GM18873 (cell line): ENCODE data around the gene SLC6A3.

ENCODE experiments used
- ATAC-seq: cut with Tn5 transposase; IDR thresholded peaks from one replicate; pipeline ENCODE4 v1.9.1; 2021; ENCODE audit warnings: mild to moderate bottlenecking, moderate library complexity, moderate number of reproducible peaks; ENCODE audit not compliant: unreplicated experiment, low FRiP score

Gene SLC6A3

GRCh38 chr5:1410156-1411014 lies 34.9 kb downstream of the SLC6A3 start:
- ATAC-seq, result no peak

GRCh38 chr5:1409381-1410110 lies 35.7 kb downstream of the SLC6A3 start:
- ATAC-seq, result no peak

- no peak for ATAC-seq
These were observed 38.3 kb downstream of the SLC6A3 start for GRCh38 chr5:1406681-1407640.

- ATAC-seq, result no peak
These were observed 39.4 kb downstream of the SLC6A3 start for GRCh38 chr5:1405539-1406530.

- ATAC-seq, result no peak
These were observed 40.1 kb downstream of the SLC6A3 start for GRCh38 chr5:1405121-1405520.

- no peak for ATAC-seq
These were observed 41.2 kb downstream of the SLC6A3 start for GRCh38 chr5:1404062-1404461.

- ATAC-seq, result no peak
These were observed 42.5 kb downstream of the SLC6A3 start for GRCh38 chr5:1402611-1403255.

- no peak for ATAC-seq
These were observed 43.6 kb downstream of the SLC6A3 start for GRCh38 chr5:1401536-1402138.

GRCh38 chr5:1400936-1401335 lies 44.3 kb downstream of the SLC6A3 start:
- no peak for ATAC-seq

GRCh38 chr5:1400211-1400855 lies 44.9 kb downstream of the SLC6A3 start:
- no peak for ATAC-seq

- ATAC-seq, result no peak
These were observed 45.5 kb downstream of the SLC6A3 start for GRCh38 chr5:1399737-1400136.

- ATAC-seq, result no peak
These were observed 48.9 kb downstream of the SLC6A3 start for GRCh38 chr5:1396293-1396816.

- ATAC-seq, result no peak
These were observed 50.1 kb downstream of the SLC6A3 start for GRCh38 chr5:1394881-1395860.

- no peak for ATAC-seq
These were observed 51.4 kb downstream of the SLC6A3 start for GRCh38 chr5:1393571-1394501.

- no peak for ATAC-seq
These were observed 52.3 kb downstream of the SLC6A3 start for GRCh38 chr5:1392801-1393565.
